Loucy (cell line): ENCODE data around the gene TNS3.

Experiments
- CTCF ChIP-seq: fragments of 200-600 bp; sonication (generic); conservative IDR thresholded peaks from 2 replicates; pipeline ENCODE4 v1.5.1; 2014; ENCODE audit warnings: mild to moderate bottlenecking, antibody characterized with exemption, low read length
- EZH2phosphoT487 ChIP-seq: fragments of 200-600 bp; IDR thresholded peaks from 2 replicates; pipeline ENCODE4 v1.6.1; 2018; ENCODE audit warnings: antibody characterized with exemption, mild to moderate bottlenecking, moderate library complexity, borderline replicate concordance

GRCh38 chr7:47477191-47478016 lies 104.5 kb downstream of the TNS3 start:
- TF ChIP-seq CTCF (no peak), EZH2phosphoT487 (no peak)
